Tibial artery (tissue), 4 donors: ENCODE measurements around the gene AGXT2.

Experiments
- DNase-seq, 2 donors: peaks; one replicate each; pipeline ENCODE4 v3.0.0-alpha.2; 2019
- H3K27ac ChIP-seq, 2 donors: fragments of 200-600 bp; sonication (generic) in 1 of 2; 1 replicate in 1 of 2; 2 replicates in 1 of 2; pipeline ENCODE4 v1.5.1; 2018 to 2019; ENCODE audit warnings: mild to moderate bottlenecking in 1 of 2
- H3K27me3 ChIP-seq, 2 donors: fragments of 200-600 bp; sonication (generic) in 1 of 2; one replicate each; pipeline versions ENCODE4 v1.5.1 to v1.6.0; 2016 to 2019
- H3K36me3 ChIP-seq, 3 donors: fragments of 200-600 bp; sonication (generic) in 2 of 3; one replicate each; pipeline ENCODE4 v1.5.1; 2016 to 2019; ENCODE audit warnings: mild to moderate bottlenecking in 2 of 3
- H3K4me1 ChIP-seq, 4 donors: fragments of 200-600 bp; sonication (generic) in 2 of 4; 1 replicate in 3 of 4; 2 replicates in 1 of 4; pipeline ENCODE4 v1.5.1; 2016 to 2019
- H3K4me3 ChIP-seq, 2 donors: fragments of 200-600 bp; sonication (generic) in 1 of 2; 1 replicate in 1 of 2; 2 replicates in 1 of 2; pipeline ENCODE4 v1.5.1; 2018 to 2019; ENCODE audit warnings: mild to moderate bottlenecking in 2 of 2
- H3K9me3 ChIP-seq, 3 donors: fragments of 200-600 bp; sonication (generic) in 1 of 3; one replicate each; pipeline ENCODE4 v1.5.1; 2016 to 2019
- intact Hi-C: fragments of 100-400 bp; cut with DNase I; formaldehyde crosslinking; loops from one replicate; pipeline ENCODE4 v1.15.0; 2023; ENCODE audit warnings: low total_unique reads
- TF ChIP-seq, protein P1 (sequence below), 2 experiments: fragments of 200-600 bp in 1 of 2; fragments of 450-650 bp in 1 of 2; IDR thresholded peaks; one replicate each; pipeline ENCODE4 v1.5.1; 2017 to 2019; ENCODE audit warnings: antibody characterized with exemption in 2 of 2, mild to moderate bottlenecking in 1 of 2, moderate library complexity in 1 of 2

AGXT2 gene

DNA sequence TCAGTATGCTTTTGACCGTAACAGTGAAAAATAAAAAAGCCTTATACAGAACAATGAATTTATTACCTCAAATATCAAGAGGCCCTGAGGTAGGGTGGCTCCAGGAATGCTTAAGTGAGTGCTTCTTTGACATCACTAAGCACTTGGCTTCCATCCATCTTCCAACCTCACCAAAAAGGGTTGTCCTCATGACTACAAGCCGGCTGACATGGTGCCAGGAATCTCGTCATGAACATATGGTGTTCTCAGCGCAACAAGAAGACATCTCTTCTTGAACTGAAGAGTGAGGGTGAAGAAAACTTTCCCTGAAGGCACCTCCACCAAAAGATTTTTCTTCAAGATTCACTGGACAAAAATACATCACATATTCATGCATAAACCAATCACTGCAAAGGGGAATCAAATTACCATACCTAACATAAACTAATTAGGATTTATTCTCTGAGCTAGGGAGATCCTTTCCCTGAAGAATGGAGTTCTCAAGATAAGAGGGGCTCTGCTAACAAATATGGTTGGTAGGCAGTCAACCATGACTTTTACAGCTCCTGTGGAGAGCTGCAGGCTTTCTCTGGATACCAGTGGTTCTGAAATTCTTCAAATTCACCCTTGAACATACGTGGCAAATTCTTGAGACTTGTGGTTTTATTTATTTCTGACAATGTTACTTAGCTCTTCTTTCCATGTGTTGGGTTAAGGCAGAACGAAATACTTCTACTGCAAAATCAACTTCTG lies 49.5 kb downstream of the AGXT2 start:
- H3K36me3 ChIP-seq, result no peaks in the 10 kb centered on the region
- H3K4me3 ChIP-seq, result no peak overlapping the region
- DNase-seq, result no peak
- TF ChIP-seq, protein P1, sequence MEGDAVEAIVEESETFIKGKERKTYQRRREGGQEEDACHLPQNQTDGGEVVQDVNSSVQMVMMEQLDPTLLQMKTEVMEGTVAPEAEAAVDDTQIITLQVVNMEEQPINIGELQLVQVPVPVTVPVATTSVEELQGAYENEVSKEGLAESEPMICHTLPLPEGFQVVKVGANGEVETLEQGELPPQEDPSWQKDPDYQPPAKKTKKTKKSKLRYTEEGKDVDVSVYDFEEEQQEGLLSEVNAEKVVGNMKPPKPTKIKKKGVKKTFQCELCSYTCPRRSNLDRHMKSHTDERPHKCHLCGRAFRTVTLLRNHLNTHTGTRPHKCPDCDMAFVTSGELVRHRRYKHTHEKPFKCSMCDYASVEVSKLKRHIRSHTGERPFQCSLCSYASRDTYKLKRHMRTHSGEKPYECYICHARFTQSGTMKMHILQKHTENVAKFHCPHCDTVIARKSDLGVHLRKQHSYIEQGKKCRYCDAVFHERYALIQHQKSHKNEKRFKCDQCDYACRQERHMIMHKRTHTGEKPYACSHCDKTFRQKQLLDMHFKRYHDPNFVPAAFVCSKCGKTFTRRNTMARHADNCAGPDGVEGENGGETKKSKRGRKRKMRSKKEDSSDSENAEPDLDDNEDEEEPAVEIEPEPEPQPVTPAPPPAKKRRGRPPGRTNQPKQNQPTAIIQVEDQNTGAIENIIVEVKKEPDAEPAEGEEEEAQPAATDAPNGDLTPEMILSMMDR (IDR thresholded peaks at IDR 0.05), result no peak
- no peaks in the 10 kb centered on the region for H3K4me1 ChIP-seq
- H3K27ac ChIP-seq, result no peak overlapping the region
- no peaks in the 10 kb centered on the region for H3K9me3 ChIP-seq
- intact Hi-C loops, result no loop called here
- peaks cover 0 to 7% of the 10 kb centered on the region in 2 donors for H3K27me3 ChIP-seq

DNA sequence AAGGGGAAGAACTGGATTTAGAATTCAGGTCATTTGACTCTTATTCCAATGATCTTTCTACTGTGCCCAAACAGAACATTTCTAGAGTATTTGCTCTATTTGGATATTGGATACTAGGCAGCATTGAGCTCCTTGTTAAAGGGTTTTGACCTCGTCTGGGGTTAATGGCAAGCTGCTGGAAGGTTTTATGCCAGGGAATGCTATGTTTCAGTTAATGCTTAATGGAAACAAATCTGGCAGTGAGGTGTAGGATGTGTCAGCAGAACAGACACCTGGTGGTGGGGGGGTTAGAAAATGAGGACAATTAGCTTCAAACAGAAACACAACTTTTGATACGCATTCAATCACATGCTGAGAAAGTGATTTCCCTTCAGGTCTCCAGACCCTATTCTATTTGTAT lies 51.5 kb downstream of the AGXT2 start:
- Histone ChIP-seq H3K36me3 (no peaks in the 10 kb centered on the region), H3K4me1 (no peaks in the 10 kb centered on the region), H3K4me3 (no peak overlapping the region), H3K27me3 (no peaks in the 10 kb centered on the region), H3K27ac (no peak overlapping the region), H3K9me3 (no peaks in the 10 kb centered on the region)
- TF ChIP-seq, protein P1 (IDR thresholded peaks at IDR 0.05), result no peak
- intact Hi-C loops, result no loop called here
- no peak for DNase-seq

DNA sequence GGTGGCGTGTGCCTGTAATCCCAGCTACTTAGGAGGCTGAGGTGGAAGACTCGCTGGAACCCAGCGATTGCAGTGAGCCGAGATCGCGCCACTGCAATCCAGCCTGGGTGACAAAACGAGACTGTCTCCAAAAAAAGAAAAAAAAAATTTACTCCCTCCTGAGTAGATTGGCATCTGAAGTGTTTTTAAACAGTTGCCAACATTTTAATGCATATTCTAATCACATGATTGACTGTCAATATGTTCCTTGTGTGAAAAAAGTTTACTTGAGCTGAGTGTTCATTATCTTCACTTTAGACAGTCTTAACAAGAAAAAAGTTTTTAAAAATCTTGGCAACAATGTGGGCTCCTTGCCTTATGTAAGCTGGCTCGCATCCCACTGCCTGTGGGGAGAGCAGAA lies 53.8 kb downstream of the AGXT2 start:
- no peak for DNase-seq
- H3K27ac ChIP-seq, result no peak overlapping the region
- TF ChIP-seq, protein P1 (IDR thresholded peaks at IDR 0.05), result no peak
- no peaks in the 10 kb centered on the region for H3K4me1 ChIP-seq
- H3K36me3 ChIP-seq, result no peaks in the 10 kb centered on the region
- no peaks in the 10 kb centered on the region for H3K9me3 ChIP-seq
- no peaks in the 10 kb centered on the region for H3K27me3 ChIP-seq
- intact Hi-C loops, result no loop called here
- H3K4me3 ChIP-seq, result no peak overlapping the region

DNA sequence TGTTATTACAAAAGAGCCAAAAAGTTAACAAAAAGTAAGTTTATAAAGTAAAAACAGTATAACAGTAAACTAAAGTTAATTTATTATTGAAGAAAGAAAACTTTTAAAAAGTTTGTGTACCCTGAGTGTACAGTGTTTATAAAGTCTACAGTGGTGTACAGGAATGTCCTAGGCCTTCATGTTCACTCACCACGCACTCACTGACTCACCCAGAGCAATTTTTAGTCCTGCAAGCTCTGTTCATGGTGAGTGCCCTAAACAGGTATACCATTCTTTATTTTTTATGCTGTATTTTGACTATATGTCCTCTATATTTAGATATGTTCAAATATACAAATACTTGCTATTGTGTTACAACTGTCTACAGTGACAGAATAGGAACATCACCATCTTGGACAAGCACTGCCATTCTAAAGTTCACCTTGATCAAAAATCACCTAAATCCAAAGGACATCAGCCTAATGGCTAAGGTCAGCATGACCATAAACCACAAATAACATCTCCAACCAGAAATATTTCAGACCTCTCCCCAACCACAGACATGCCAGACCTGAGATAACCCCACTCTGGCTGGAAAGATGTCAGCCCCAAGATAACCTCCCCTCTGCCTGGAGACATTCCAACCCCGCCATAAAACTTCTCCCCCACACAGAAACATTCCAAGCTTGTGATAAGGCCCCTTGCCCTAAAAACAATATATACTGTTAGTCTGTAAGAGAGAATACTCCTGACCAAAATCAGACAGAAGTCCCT lies 56.1 kb downstream of the AGXT2 start:
- intact Hi-C loops, result no loop called here
- Histone ChIP-seq H3K36me3 (no peaks in the 10 kb centered on the region), H3K27me3 (no peaks in the 10 kb centered on the region), H3K9me3 (peaks cover 0 to 5% (median 0%) of the 10 kb centered on the region in 3 donors), H3K27ac (no peak overlapping the region), H3K4me1 (no peaks in the 10 kb centered on the region), H3K4me3 (no peak overlapping the region)
- TF ChIP-seq, protein P1 (IDR thresholded peaks at IDR 0.05), result no peak
- no peak for DNase-seq

DNA sequence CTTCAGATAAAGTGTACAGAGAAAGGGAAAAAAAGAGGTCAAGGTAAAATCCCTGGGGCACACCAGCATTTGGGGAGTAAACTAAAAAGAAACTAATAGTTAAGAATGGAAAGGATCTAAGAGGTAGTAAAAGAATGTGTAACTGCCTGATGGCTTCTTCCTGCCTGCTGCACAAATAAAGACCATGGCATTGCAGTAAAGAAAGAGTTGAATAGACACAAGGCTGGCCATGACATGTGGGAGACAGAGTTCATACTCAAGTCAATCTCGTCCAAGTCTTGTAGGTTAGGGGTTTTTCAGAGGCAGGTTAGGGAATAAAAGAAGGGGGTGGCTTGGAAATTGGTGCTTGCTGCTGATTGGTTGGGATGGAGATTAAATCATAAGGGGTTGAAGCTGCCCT lies 60.8 kb downstream of the AGXT2 start:
- no peak for DNase-seq
- no peaks in the 10 kb centered on the region for H3K27me3 ChIP-seq
- H3K4me1 ChIP-seq, result no peaks in the 10 kb centered on the region
- H3K36me3 ChIP-seq, result no peaks in the 10 kb centered on the region
- peaks cover 0 to 13% (median 0%) of the 10 kb centered on the region in 3 donors for H3K9me3 ChIP-seq
- intact Hi-C loops, result no loop called here
- no peak overlapping the region for H3K4me3 ChIP-seq
- TF ChIP-seq, protein P1 (IDR thresholded peaks at IDR 0.05), result no peak
- H3K27ac ChIP-seq, result no peak overlapping the region
